Activated gamma-delta T cell treated with Interleukin-2 at 50 U/mL for 16 hours (primary cell): Measurements from ENCODE around the gene TMEM185B.
"Not testable (repeated sequence)": the region's sequence is repeated elsewhere in the genome, so short reads cannot be mapped to it uniquely, and the experiment has no call there.

Experiments
- DNase-seq: peaks from one replicate; pipeline ENCODE4 v3.0.0-alpha.2; 2020

TMEM185B gene

GRCh38 chr2:120204945-120205670 is 18.1 kb downstream of the TMEM185B start:
- no peak for DNase-seq

GRCh38 chr2:120204417-120204816 is 18.8 kb downstream of the TMEM185B start:
- DNase-seq, result no peak

- DNase-seq, result no peak
These were observed 19.2 kb downstream of the TMEM185B start for GRCh38 chr2:120204022-120204405.

- DNase-seq, result no peak
These were observed 19.8 kb downstream of the TMEM185B start for GRCh38 chr2:120203251-120204021.

- DNase-seq, result not testable (repeated sequence)
These were observed 23.3 kb downstream of the TMEM185B start for GRCh38 chr2:120199817-120200459.

- DNase-seq, result no peak
These were observed 27.6 kb downstream of the TMEM185B start for GRCh38 chr2:120195553-120195952.

- DNase-seq, result no peak
These were observed 30.9 kb downstream of the TMEM185B start for GRCh38 chr2:120192280-120192679.

GRCh38 chr2:120189189-120189588 is 34.0 kb downstream of the TMEM185B start:
- no peak for DNase-seq

- DNase-seq, result no peak
These were observed 41.1 kb downstream of the TMEM185B start for GRCh38 chr2:120182019-120182560.

GRCh38 chr2:120180066-120180465 is 43.1 kb downstream of the TMEM185B start:
- DNase-seq, result no peak

- no peak for DNase-seq
These were observed 43.8 kb downstream of the TMEM185B start for GRCh38 chr2:120179396-120179795.

GRCh38 chr2:120177973-120178372 is 45.2 kb downstream of the TMEM185B start:
- no peak for DNase-seq

- DNase-seq, result peak; percentile 79
These were observed 46.1 kb downstream of the TMEM185B start for GRCh38 chr2:120177001-120177621.

GRCh38 chr2:120176526-120176925 is 46.7 kb downstream of the TMEM185B start:
- no peak for DNase-seq

GRCh38 chr2:120174963-120175581 is 48.1 kb downstream of the TMEM185B start:
- DNase-seq, result peak; percentile 17
